IPS-NIHi7 (cell line): ENCODE measurements around the gene ZCWPW1.

ENCODE experiments used
- DNase-seq: peaks from one replicate; pipeline ENCODE4 v3.0.0; 2012; ENCODE audit warnings: mixed read lengths; ENCODE audit errors: extremely low spot score

The ZCWPW1 gene

GRCh38 chr7:100432621-100433275 lies 4.2 kb upstream of the ZCWPW1 start:
- no peak for DNase-seq

- no peak for DNase-seq
These were observed 3.5 kb upstream of the ZCWPW1 start for GRCh38 chr7:100432053-100432452.

- no peak for DNase-seq
These were observed 2.8 kb upstream of the ZCWPW1 start for GRCh38 chr7:100431286-100431735.

GRCh38 chr7:100430493-100431285 lies 2.2 kb upstream of the ZCWPW1 start:
- no peak for DNase-seq

GRCh38 chr7:100429637-100430492 lies 1.4 kb upstream of the ZCWPW1 start, which contains the start of gene MEPCE:
MEPCE (plus strand) TSS chr7:100429831; CDS start chr7:100430019, 188 bp downstream.
- peak; percentile 90 for DNase-seq

- DNase-seq: peak; percentile 91
These were observed 599 bp upstream of the ZCWPW1 start for GRCh38 chr7:100428967-100429636.

- no peak for DNase-seq
These were observed 723 bp downstream of the ZCWPW1 start for GRCh38 chr7:100427762-100428198.

- no peak for DNase-seq
These were observed 2.0 kb downstream of the ZCWPW1 start for GRCh38 chr7:100426516-100426915.

- no peak for DNase-seq
These were observed 3.2 kb downstream of the ZCWPW1 start for GRCh38 chr7:100425347-100425746.

GRCh38 chr7:100423315-100423714 lies 5.2 kb downstream of the ZCWPW1 start:
- DNase-seq: no peak

- DNase-seq: no peak
These were observed 8.8 kb downstream of the ZCWPW1 start for GRCh38 chr7:100419660-100420226.

- DNase-seq: no peak
These were observed 9.4 kb downstream of the ZCWPW1 start for GRCh38 chr7:100418930-100419659.

GRCh38 chr7:100415448-100415847 lies 13.1 kb downstream of the ZCWPW1 start:
- no peak for DNase-seq

- no peak for DNase-seq
These were observed 14.6 kb downstream of the ZCWPW1 start for GRCh38 chr7:100413889-100414288.

GRCh38 chr7:100413346-100413745 lies 15.2 kb downstream of the ZCWPW1 start:
- DNase-seq: no peak

- DNase-seq: no peak
These were observed 17.4 kb downstream of the ZCWPW1 start for GRCh38 chr7:100411101-100411500.

- DNase-seq: peak; percentile 79
These were observed 21.0 kb downstream of the ZCWPW1 start for GRCh38 chr7:100407285-100408180.

- no peak for DNase-seq
These were observed 21.7 kb downstream of the ZCWPW1 start for GRCh38 chr7:100406767-100407166.

- no peak for DNase-seq
These were observed 26.3 kb downstream of the ZCWPW1 start for GRCh38 chr7:100402241-100402640.
